GM12878 (cell line): ENCODE data around the gene EXPH5. TPM values are rescaled to one million over a fixed set of nuclear protein-coding genes. Genes with fewer than 3 reads are reported as not detected.

Source experiments
- ATAC-seq: fragments of 200-7000 bp; cut with Tn5 transposase; 3 replicates; pipeline ENCODE4 v1.9.1; 2020; ENCODE audit warnings: mild to moderate bottlenecking, moderate library complexity
- BruUV-seq: library from RNA; stranded (reverse); fragments of 400-500 nt; replicated peaks from 2 replicates; lab custom pipeline; 2021; lab: Mats Ljungman, UMichigan
- CTCF ChIA-PET: fragments of 300-600 bp; sonication (Branson Sonifier 250); formaldehyde crosslinking; extraction: SDS; loops from one replicate; lab custom pipeline; 2021; ENCODE audit warnings: inconsistent platforms; lab: Yijun Ruan, JAX
- POLR2A ChIA-PET: fragments of 350-600 bp; formaldehyde crosslinking; extraction: SDS; loops from one replicate; lab custom pipeline; 2021; ENCODE audit warnings: inconsistent platforms; lab: Charles Lee
- RAD21 ChIA-PET: fragments of 300-600 bp; sonication (Branson Sonifier 250); formaldehyde crosslinking; loops from one replicate; lab custom pipeline; 2023; ENCODE audit warnings: antibody characterized with exemption; ENCODE audit not compliant: unreplicated experiment; lab: Charles Lee
- SMC1A ChIA-PET: fragments of 300-600 bp; sonication (Branson Sonifier 250); formaldehyde crosslinking; loops from one replicate; lab custom pipeline; 2023; ENCODE audit not compliant: unreplicated experiment, uncharacterized antibody; lab: Charles Lee
- DNase-seq: peaks from one replicate; pipeline ENCODE4 v3.0.0-alpha.2; 2011; ENCODE audit warnings: low read depth, low spot score
- FAIRE-seq: peaks from 3 replicates; lab custom pipeline; 2011; peaks lifted over from hg19 to GRCh38; lab: Jason Lieb, UNC
- H2AFZ ChIP-seq: 2 replicates; pipeline ENCODE4 v1.6.0; 2011; ENCODE audit warnings: low read depth, low read length, control low read depth; ENCODE audit not compliant: control insufficient read depth
- H3K27ac ChIP-seq: 2 replicates; pipeline ENCODE4 v1.5.1; 2011; ENCODE audit warnings: control low read depth; ENCODE audit not compliant: control insufficient read depth, insufficient read depth
- H3K27me3 ChIP-seq, 2 experiments: replicated peaks in 1 of 2; 2 replicates each; pipeline versions ENCODE4 v1.6.0 to v1.6.1; 2011; ENCODE audit warnings: low read length in 1 of 2; ENCODE audit not compliant: control insufficient read depth in 2 of 2, insufficient read depth in 2 of 2
- H3K36me3 ChIP-seq, 2 experiments: 2 replicates each; pipeline ENCODE4 v1.5.1; 2011; ENCODE audit warnings: low read length in 1 of 2; ENCODE audit not compliant: control insufficient read depth in 2 of 2, insufficient read depth in 2 of 2
- H3K4me1 ChIP-seq: 2 replicates; pipeline ENCODE4 v1.6.1; 2011; ENCODE audit warnings: mild to moderate bottlenecking, low read length, moderate library complexity, mixed read lengths; ENCODE audit not compliant: control insufficient read depth, insufficient read depth
- H3K4me2 ChIP-seq: 2 replicates; pipeline ENCODE4 v1.6.0; 2011; ENCODE audit warnings: control low read depth; ENCODE audit not compliant: control insufficient read depth, insufficient read depth
- H3K4me3 ChIP-seq: fragments of 200-600 bp; sonication (generic); 2 replicates; pipeline ENCODE4 v1.5.1; 2016
- H3K79me2 ChIP-seq: 2 replicates; pipeline ENCODE4 v1.6.0; 2011; ENCODE audit warnings: low read length; ENCODE audit not compliant: control insufficient read depth, insufficient read depth
- H3K9ac ChIP-seq: 2 replicates; pipeline ENCODE4 v1.8.0; 2011; ENCODE audit warnings: low read length, control low read depth, mixed read lengths; ENCODE audit not compliant: control insufficient read depth, insufficient read depth
- H3K9me3 ChIP-seq: replicated peaks from 3 replicates; pipeline ENCODE4 v1.5.1; 2011; ENCODE audit warnings: mild to moderate bottlenecking, low read length; ENCODE audit not compliant: control insufficient read depth, insufficient read depth
- H4K20me1 ChIP-seq: 2 replicates; pipeline ENCODE4 v1.6.0; 2011; ENCODE audit not compliant: control insufficient read depth, insufficient read depth
- WGBS: methylation state at CpG from one replicate; pipeline ENCODE4 v1.1.6; 2016; ENCODE audit warnings: low lambda C conversion rate; ENCODE audit not compliant: insufficient replicate concordance, insufficient coverage; ENCODE audit errors: missing lambda C conversion rate; 5-methylcytosine and 5-hydroxymethylcytosine counted together
- in situ Hi-C: fragments of 300-500 bp; cut with MboI; formaldehyde crosslinking; loops from 9 replicates; pipeline ENCODE4 v1.14.3; 2018; ENCODE audit warnings: mixed read lengths
- intact Hi-C: fragments of 100-400 bp; cut with micrococcal nuclease; formaldehyde crosslinking; loops from one replicate; pipeline ENCODE4 v1.14.2; 2022; ENCODE audit not compliant: unreplicated experiment
- polyA plus RNA-seq, 11 experiments: library from polyadenylated mRNA; depleted of rRNA in 4 of 11; unstranded in 6 of 11; stranded (reverse) in 5 of 11; fragments of >200 nt; fragmentation: Nextera tagmentation in 4 of 11; fragmentation: Illumina TruSeq in 1 of 11; extraction: Ambion mirVana in 4 of 11; extraction: Trizol in 1 of 11; gene quantifications; 1 replicate in 1 of 11; 2 replicates in 10 of 11; pipeline versions ENCODE4 v1.2.1 to v1.2.3, GENCODE V29; 2011 to 2016; ENCODE audit warnings: inconsistent platforms in 2 of 11, missing spikeins in 2 of 11, low read depth in 1 of 11
- total RNA-seq, 4 experiments: library from RNA; depleted of rRNA in 3 of 4; stranded (reverse); fragments of >200 nt in 3 of 4; fragmentation: Illumina TruSeq in 1 of 4; extraction: Trizol in 1 of 4; gene quantifications; 2 replicates each; pipeline versions ENCODE4 v1.2.1 to v1.2.3, GENCODE V29; 2013 to 2021
- TF ChIP-seq, protein P1 (sequence below): fragments of 450-650 bp; IDR thresholded peaks from 2 replicates; pipeline ENCODE4 v1.6.1; 2017; ENCODE audit warnings: borderline replicate concordance

EXPH5 gene
- total and polyA plus RNA-seq, 10 of the 15 experiments (the other 5 are each of a cell fraction or from before 2014, with no cell fraction given), result 0.69 to 11.1 (median 4.3) TPM

DNA sequence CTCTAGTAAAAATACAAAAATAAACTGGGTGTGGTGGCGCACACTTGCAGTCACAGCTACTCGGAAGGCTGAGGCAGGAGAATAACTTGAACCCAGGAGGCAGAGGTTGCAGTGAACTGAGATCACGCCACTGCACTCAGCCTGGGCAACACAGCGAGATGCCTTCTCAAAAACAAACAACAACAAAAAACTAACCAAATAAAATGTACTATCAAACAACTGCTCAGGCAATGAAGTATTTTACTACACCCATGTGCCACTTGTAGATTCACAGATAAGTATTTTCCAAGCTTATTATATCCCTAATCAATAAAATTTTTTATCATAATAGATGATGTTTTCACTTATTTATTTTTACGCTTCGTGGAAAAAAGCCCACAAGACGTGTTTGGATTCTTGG, 127.2 kb downstream of the EXPH5 start:
- peak overlapping the region; percentile 58 for H3K4me2 ChIP-seq
- no peaks in the 10 kb centered on the region for H3K9me3 ChIP-seq
- H3K27ac ChIP-seq, result peak overlapping the region; percentile 93

More for the DNA sequence above, 127.2 kb downstream of the EXPH5 start:
- H3K9ac ChIP-seq, result peak overlapping the region; percentile 99
- H3K79me2 ChIP-seq, result no peaks in the 10 kb centered on the region
- no peaks in the 10 kb centered on the region for H3K36me3 ChIP-seq
- POLR2A ChIA-PET, result interaction anchor here (0.6 kb wide), 1 partner anchor 199 kb away, joined by 3 read pairs; the partner anchor contains the start of gene DDX10
- intact Hi-C loops, result loop anchor here (2.0 to 10.0 kb wide), 3 partner anchors 30 to 242 kb away; partner anchors contain the start of genes ATM and NPAT
- in situ Hi-C loops, result no loop called here
- peak overlapping the region; percentile 90 for H2AFZ ChIP-seq
- H3K4me3 ChIP-seq, result peak overlapping the region; percentile 74
- CTCF ChIA-PET, result interaction anchor here (1.4 to 2.3 kb wide), 2 partner anchors 184 to 458 kb away, joined by 3 to 6 read pairs; partner anchors contain the start of gene CUL5
- SMC1A ChIA-PET, result interaction anchor here (0.6 to 2.9 kb wide), 3 partner anchors 28 to 237 kb away, joined by 3 to 16 read pairs (median 3); no protein-coding TSS in a partner anchor
- no peak for FAIRE-seq
- H3K27me3 ChIP-seq, result no peaks in the 10 kb centered on the region
- no peaks in the 10 kb centered on the region for H4K20me1 ChIP-seq
- H3K4me1 ChIP-seq, result no peaks in the 10 kb centered on the region
- ATAC-seq, result no peak
- RAD21 ChIA-PET, result interaction anchor here (1.0 to 1.5 kb wide), 2 partner anchors 180 to 181 kb away, joined by 3 to 4 read pairs; no protein-coding TSS in a partner anchor
- no TSS peak for BruUV-seq
- TF ChIP-seq, protein P1, sequence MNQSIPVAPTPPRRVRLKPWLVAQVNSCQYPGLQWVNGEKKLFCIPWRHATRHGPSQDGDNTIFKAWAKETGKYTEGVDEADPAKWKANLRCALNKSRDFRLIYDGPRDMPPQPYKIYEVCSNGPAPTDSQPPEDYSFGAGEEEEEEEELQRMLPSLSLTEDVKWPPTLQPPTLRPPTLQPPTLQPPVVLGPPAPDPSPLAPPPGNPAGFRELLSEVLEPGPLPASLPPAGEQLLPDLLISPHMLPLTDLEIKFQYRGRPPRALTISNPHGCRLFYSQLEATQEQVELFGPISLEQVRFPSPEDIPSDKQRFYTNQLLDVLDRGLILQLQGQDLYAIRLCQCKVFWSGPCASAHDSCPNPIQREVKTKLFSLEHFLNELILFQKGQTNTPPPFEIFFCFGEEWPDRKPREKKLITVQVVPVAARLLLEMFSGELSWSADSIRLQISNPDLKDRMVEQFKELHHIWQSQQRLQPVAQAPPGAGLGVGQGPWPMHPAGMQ, result no peak
- TF ChIP-seq, all 136 proteins: peak for 0
- WGBS, result 59% methylated on average over 7 of the region's 7 CpGs
- DNase-seq, result no peak

Other genes with a start within 250 kb of the EXPH5 start
- 0.90 and 1.5 TPM in 2 replicates for gene C11orf65, start 126.2 kb downstream of the EXPH5 start, total RNA-seq (2014; rRNA removed)
- 2.0 and 3.1 TPM in 2 replicates for gene C11orf65, start 126.2 kb downstream of the EXPH5 start, total RNA-seq (2014; rRNA removed; fragmentation: Illumina TruSeq; extraction: Trizol)
- 0.21 and 0.87 TPM in 2 replicates for gene C11orf65, start 126.2 kb downstream of the EXPH5 start, total RNA-seq (2021)
- 1.3 and 2.6 TPM in 2 replicates for gene C11orf65, start 126.2 kb downstream of the EXPH5 start, polyA plus RNA-seq (2011; rRNA removed)
- gene C11orf65, start 126.2 kb downstream of the EXPH5 start, polyA plus RNA-seq (2014; fragmentation: Illumina TruSeq; extraction: Trizol), result 0.71 and 0.81 TPM in 2 replicates
- 1 to 10 TPM; 1.4 to 1.5 TPM for gene C11orf65, start 126.2 kb downstream of the EXPH5 start, polyA plus RNA-seq (2014; fragmentation: Nextera tagmentation; extraction: Ambion mirVana)
- gene C11orf65, start 126.2 kb downstream of the EXPH5 start, polyA plus RNA-seq (2014; rRNA removed), result 0.93 and 1.1 TPM in 2 replicates
- 1 to 10 TPM; 1.2 TPM for gene C11orf65, start 126.2 kb downstream of the EXPH5 start, polyA plus RNA-seq (2016; fragmentation: Nextera tagmentation; extraction: Ambion mirVana)
- 11.8 and 15.2 TPM in 2 replicates for gene POGLUT3, start 95.4 kb downstream of the EXPH5 start, total RNA-seq (2014; rRNA removed)
- gene POGLUT3, start 95.4 kb downstream of the EXPH5 start, total RNA-seq (2014; rRNA removed; fragmentation: Illumina TruSeq; extraction: Trizol), result 15.9 and 16.0 TPM in 2 replicates
- gene POGLUT3, start 95.4 kb downstream of the EXPH5 start, total RNA-seq (2021), result 11.3 and 12.4 TPM in 2 replicates
- gene POGLUT3, start 95.4 kb downstream of the EXPH5 start, polyA plus RNA-seq (2011; rRNA removed), result 21.5 and 27.4 TPM in 2 replicates
- 18.3 and 24.0 TPM in 2 replicates for gene POGLUT3, start 95.4 kb downstream of the EXPH5 start, polyA plus RNA-seq (2014; fragmentation: Illumina TruSeq; extraction: Trizol)
- gene POGLUT3, start 95.4 kb downstream of the EXPH5 start, polyA plus RNA-seq (2014; fragmentation: Nextera tagmentation; extraction: Ambion mirVana), result 1 to 10 TPM; 3.7 to 5.4 TPM
- gene POGLUT3, start 95.4 kb downstream of the EXPH5 start, polyA plus RNA-seq (2014; rRNA removed), result 11.7 and 13.6 TPM in 2 replicates
- gene POGLUT3, start 95.4 kb downstream of the EXPH5 start, polyA plus RNA-seq (2016; fragmentation: Nextera tagmentation; extraction: Ambion mirVana), result 10 to 100 TPM; 12.8 to 13.0 TPM
- 32.3 and 36.3 TPM in 2 replicates for gene DDX10, start 71.3 kb upstream of the EXPH5 start, total RNA-seq (2014; rRNA removed)
- 51.2 and 53.0 TPM in 2 replicates for gene DDX10, start 71.3 kb upstream of the EXPH5 start, total RNA-seq (2014; rRNA removed; fragmentation: Illumina TruSeq; extraction: Trizol)
- gene DDX10, start 71.3 kb upstream of the EXPH5 start, total RNA-seq (2021), result 46.1 and 46.9 TPM in 2 replicates
- gene DDX10, start 71.3 kb upstream of the EXPH5 start, polyA plus RNA-seq (2011; rRNA removed), result 43.4 and 45.9 TPM in 2 replicates
- 51.5 and 57.6 TPM in 2 replicates for gene DDX10, start 71.3 kb upstream of the EXPH5 start, polyA plus RNA-seq (2014; fragmentation: Illumina TruSeq; extraction: Trizol)
- 10 to 100 TPM; 20.9 to 31.5 TPM for gene DDX10, start 71.3 kb upstream of the EXPH5 start, polyA plus RNA-seq (2014; fragmentation: Nextera tagmentation; extraction: Ambion mirVana)
- gene DDX10, start 71.3 kb upstream of the EXPH5 start, polyA plus RNA-seq (2014; rRNA removed), result 28.6 and 28.7 TPM in 2 replicates
- 10 to 100 TPM; 30.5 to 30.7 TPM for gene DDX10, start 71.3 kb upstream of the EXPH5 start, polyA plus RNA-seq (2016; fragmentation: Nextera tagmentation; extraction: Ambion mirVana)